Cardiac muscle cell (in vitro differentiated cells and primary cell): Measurements from ENCODE around the gene MTIF2. TPM values are rescaled to one million over a fixed set of nuclear protein-coding genes. Genes with fewer than 3 reads are reported as not detected.

Experiments
- polyA plus RNA-seq: library from polyadenylated mRNA; unstranded; fragments of >200 nt; fragmentation: Nextera tagmentation; extraction: Ambion mirVana; gene quantifications from 2 replicates; pipeline ENCODE4 v1.2.1, GENCODE V29; 2016
- total RNA-seq: library from RNA; depleted of rRNA; stranded (reverse); fragments of >200 nt; gene quantifications from 2 replicates; pipeline ENCODE4 v1.2.3, GENCODE V29; 2016

The MTIF2 gene
- total and polyA plus RNA-seq, 2 experiments from 2014 or later, result 15.4 to 25.6 TPM

Other genes starting within 250 kb of the MTIF2 start
- gene RTN4, start 218.8 kb downstream of the MTIF2 start, total RNA-seq, result 164 and 186 TPM in 2 replicates
- 205 and 223 TPM in 2 replicates for gene RTN4, start 218.8 kb downstream of the MTIF2 start, polyA plus RNA-seq
- gene CLHC1, start 36.9 kb downstream of the MTIF2 start, total RNA-seq, result 14.4 and 27.0 TPM in 2 replicates
- 8.9 and 19.7 TPM in 2 replicates for gene CLHC1, start 36.9 kb downstream of the MTIF2 start, polyA plus RNA-seq
- gene RPS27A, start 36.5 kb downstream of the MTIF2 start, total RNA-seq, result 556 and 923 TPM in 2 replicates
- gene RPS27A, start 36.5 kb downstream of the MTIF2 start, polyA plus RNA-seq, result 629 and 695 TPM in 2 replicates
- 22.1 and 64.1 TPM in 2 replicates for gene CCDC88A, start 150.6 kb upstream of the MTIF2 start, total RNA-seq
- gene CCDC88A, start 150.6 kb upstream of the MTIF2 start, polyA plus RNA-seq, result 40.6 and 45.1 TPM in 2 replicates